Spleen (tissue), 11 donors: ENCODE data around the gene NCAPD3. TPM values are rescaled to one million over a fixed set of nuclear protein-coding genes. Genes with fewer than 3 reads are reported as not detected.

Source experiments
- DNase-seq: peaks from one replicate; pipeline ENCODE4 v3.0.0-alpha.2; 2020
- H3K27ac ChIP-seq, 8 donors: fragments of 200-600 bp; sonication (generic) in 7 of 8; 1 replicate in 4 of 8; 2 replicates in 4 of 8; pipeline versions ENCODE4 v1.5.0 to v1.8.0; 2016 to 2021; ENCODE audit warnings: inconsistent platforms in 4 of 8, mild to moderate bottlenecking in 4 of 8, moderate library complexity in 1 of 8
- H3K27me3 ChIP-seq, 7 donors: fragments of 200-600 bp; sonication (generic) in 6 of 7; replicated peaks in 1 of 7; 1 replicate in 4 of 7; 2 replicates in 3 of 7; pipeline versions ENCODE4 v1.5.0 to v1.8.0; 2016 to 2021; ENCODE audit warnings: inconsistent platforms in 3 of 7, mild to moderate bottlenecking in 1 of 7
- H3K36me3 ChIP-seq, 6 donors: fragments of 200-600 bp; sonication (generic) in 5 of 6; 1 replicate in 4 of 6; 2 replicates in 2 of 6; pipeline versions ENCODE4 v1.5.0 to v1.8.0; 2016 to 2021; ENCODE audit warnings: inconsistent platforms in 2 of 6
- H3K4me1 ChIP-seq, 6 donors: fragments of 200-600 bp; sonication (generic) in 5 of 6; 1 replicate in 3 of 6; 2 replicates in 3 of 6; pipeline versions ENCODE4 v1.5.0 to v1.8.0; 2016 to 2021; ENCODE audit warnings: inconsistent platforms in 3 of 6
- H3K4me3 ChIP-seq, 8 donors: fragments of 200-600 bp; sonication (generic) in 7 of 8; 1 replicate in 4 of 8; 2 replicates in 4 of 8; pipeline versions ENCODE4 v1.5.0 to v1.8.0; 2016 to 2021; ENCODE audit warnings: inconsistent platforms in 4 of 8, mild to moderate bottlenecking in 4 of 8, moderate library complexity in 2 of 8
- H3K9me3 ChIP-seq, 8 donors: fragments of 200-600 bp; sonication (generic) in 7 of 8; 1 replicate in 4 of 8; 2 replicates in 4 of 8; pipeline versions ENCODE4 v1.5.0 to v1.8.0; 2016 to 2021; ENCODE audit warnings: inconsistent platforms in 4 of 8
- CTCF ChIP-seq, 11 experiments: fragments of 200-600 bp in 7 of 11; fragments of 450-650 bp in 4 of 11; sonication (generic) in 4 of 11; IDR thresholded peaks in 8 of 11; conservative IDR thresholded peaks in 3 of 11; 1 replicate in 7 of 11; 2 replicates in 4 of 11; pipeline versions ENCODE4 v1.4.0 to v1.8.0; 2016 to 2021; ENCODE audit warnings: antibody characterized with exemption in 11 of 11, inconsistent platforms in 4 of 11, mild to moderate bottlenecking in 1 of 11
- POLR2A ChIP-seq, 3 donors: fragments of 450-650 bp; IDR thresholded peaks; one replicate each; pipeline ENCODE4 v1.5.1; 2017; ENCODE audit warnings: antibody characterized with exemption in 3 of 3, mild to moderate bottlenecking in 1 of 3
- POLR2AphosphoS5 ChIP-seq, 3 donors: sonication (generic); formaldehyde crosslinking; IDR thresholded peaks; one replicate each; pipeline ENCODE4 v1.5.1; 2017; ENCODE audit warnings: antibody characterized with exemption in 3 of 3
- WGBS, 5 donors: extraction: QIAGEN DNeasy Blood & Tissue Kit in 3 of 5; methylation state at CpG; one replicate each; pipeline versions ENCODE4 v1.1.5 to v1.1.7; 2013 to 2018; 5-methylcytosine and 5-hydroxymethylcytosine counted together
- intact Hi-C: fragments of 100-400 bp; cut with DNase I; formaldehyde crosslinking; loops from one replicate; pipeline ENCODE4 v1.15.0; 2023; ENCODE audit warnings: low total_unique reads
- polyA plus RNA-seq, 3 donors: library from polyadenylated mRNA; stranded (reverse); fragments of 200-250 nt; gene quantifications; one replicate each; pipeline ENCODE4 v1.2.1, GENCODE V29; 2013
- total RNA-seq, 7 donors: library from RNA; depleted of rRNA in 3 of 7; stranded (reverse); fragments of >200 nt in 3 of 7; fragmentation: NEBNext Ultra II Directional in 4 of 7; extraction: Animal tissue kit (Norgen Biotek cat#: 25700) in 4 of 7; gene quantifications; one replicate each; pipeline versions ENCODE4 v1.1.0 to v1.2.1, GENCODE V29; 2016 to 2021
- donor health status: healthy with polysubstance abuse.
- donor health status: DM: no; HTN: no; CAD: no; lungs with moderate emphysema.
- donor health status: DM: no; HTN: no; CAD: no.
- donor health status: Bipolar disorder and iron deficiency.
- donor health status: healthy.
- donor health status: DM: no; HTN: no; CAD: no.
- donor health status: DM: yes; HTN: yes; CAD: no.

The NCAPD3 gene
- total and polyA plus RNA-seq, 10 donors = 3.0 to 33.0 (median 22.1) TPM

GRCh38 chr11:134144744-134145143 is 79.0 kb downstream of the NCAPD3 start:
- intact Hi-C loops = loop anchor here (10.0 kb wide), 1 partner anchor 220 kb away; no protein-coding TSS in a partner anchor
- H3K27me3 ChIP-seq = no peaks in the 10 kb centered on the region
- no peak for TF ChIP-seq CTCF (IDR thresholded peaks at IDR 0.05 in 8 of 11, conservative IDR thresholded peaks at IDR 0.05 in 3 of 11)
- no peak for TF ChIP-seq POLR2AphosphoS5 (IDR thresholded peaks at IDR 0.05)
- TF ChIP-seq POLR2A (IDR thresholded peaks at IDR 0.05) = no peak
- WGBS, 5 donors = 76 to 91% (median 88%) methylated on average over 5 of the region's 5 CpGs
- H3K9me3 ChIP-seq = no peaks in the 10 kb centered on the region
- peaks cover 0 to 2% (median 1%) of the 10 kb centered on the region in 6 donors for H3K4me1 ChIP-seq
- no peak overlapping the region for H3K27ac ChIP-seq
- no peak overlapping the region for H3K4me3 ChIP-seq
- DNase-seq = no peak
- peaks cover 0 to 85% (median 14%) of the 10 kb centered on the region in 6 donors for H3K36me3 ChIP-seq

- Histone ChIP-seq H3K4me3 (no peak overlapping the region), H3K27me3 (no peaks in the 10 kb centered on the region), H3K4me1 (peaks cover 0 to 8% (median 6%) of the 10 kb centered on the region in 6 donors), H3K36me3 (peaks cover 0 to 76% (median 5%) of the 10 kb centered on the region in 6 donors), H3K9me3 (no peaks in the 10 kb centered on the region), H3K27ac (no peak overlapping the region)
- DNase-seq = no peak
- WGBS, 5 donors = 56 to 78% (median 69%) methylated on average over 3 of the region's 3 CpGs
- intact Hi-C loops = loop anchor here (10.0 kb wide), 1 partner anchor 219 kb away; no protein-coding TSS in a partner anchor
- TF ChIP-seq POLR2AphosphoS5 (IDR thresholded peaks at IDR 0.05) (no peak), POLR2A (IDR thresholded peaks at IDR 0.05) (no peak), CTCF (IDR thresholded peaks at IDR 0.05 in 8 of 11, conservative IDR thresholded peaks at IDR 0.05 in 3 of 11) (no peak)
These were observed 80.0 kb downstream of the NCAPD3 start for GRCh38 chr11:134143801-134144200.

GRCh38 chr11:134142536-134142935 is 81.2 kb downstream of the NCAPD3 start:
- Histone ChIP-seq H3K27ac (no peak overlapping the region), H3K9me3 (no peaks in the 10 kb centered on the region), H3K36me3 (peaks cover 0 to 63% (median 5%) of the 10 kb centered on the region in 6 donors), H3K27me3 (no peaks in the 10 kb centered on the region), H3K4me1 (peaks cover 0 to 8% (median 6%) of the 10 kb centered on the region in 6 donors), H3K4me3 (no peak overlapping the region)
- intact Hi-C loops = loop anchor here (10.0 kb wide), 1 partner anchor 218 kb away; no protein-coding TSS in a partner anchor
- no peak for DNase-seq
- TF ChIP-seq CTCF (IDR thresholded peaks at IDR 0.05 in 8 of 11, conservative IDR thresholded peaks at IDR 0.05 in 3 of 11) (no peak), POLR2A (IDR thresholded peaks at IDR 0.05) (no peak), POLR2AphosphoS5 (IDR thresholded peaks at IDR 0.05) (no peak)
- 84 to 94% (median 88%) methylated on average over 6 of the region's 6 CpGs for WGBS, 5 donors

GRCh38 chr11:134140961-134141490 is 82.7 kb downstream of the NCAPD3 start:
- intact Hi-C loops = loop anchor here (2.0 to 10.0 kb wide), 2 partner anchors 90 to 216 kb away; no protein-coding TSS in a partner anchor
- H3K4me3 ChIP-seq = no peak overlapping the region
- 93 to 98% (median 95%) methylated on average over 7 of the region's 7 CpGs for WGBS, 5 donors
- no peaks in the 10 kb centered on the region for H3K27me3 ChIP-seq
- DNase-seq = no peak
- peaks cover 0 to 8% (median 6%) of the 10 kb centered on the region in 6 donors for H3K4me1 ChIP-seq
- H3K27ac ChIP-seq = no peak overlapping the region
- no peaks in the 10 kb centered on the region for H3K9me3 ChIP-seq
- H3K36me3 ChIP-seq = peaks cover 0 to 48% (median 5%) of the 10 kb centered on the region in 6 donors
- TF ChIP-seq POLR2AphosphoS5 (IDR thresholded peaks at IDR 0.05) (no peak), POLR2A (IDR thresholded peaks at IDR 0.05) (no peak), CTCF (IDR thresholded peaks at IDR 0.05 in 8 of 11, conservative IDR thresholded peaks at IDR 0.05 in 3 of 11) (no peak)
